ENCODE measurements around the gene ZNF783. TPM values are rescaled to one million over a fixed set of nuclear protein-coding genes. Genes with fewer than 3 reads are reported as not detected.

ZNF783 gene
- total RNA-seq, 1 experiment from 2014 or later = 9.9 TPM

GRCh38 chr7:149240637-149241036, 21.4 kb upstream of the ZNF783 start (continued):
- TF ChIP-seq, protein P1, sequence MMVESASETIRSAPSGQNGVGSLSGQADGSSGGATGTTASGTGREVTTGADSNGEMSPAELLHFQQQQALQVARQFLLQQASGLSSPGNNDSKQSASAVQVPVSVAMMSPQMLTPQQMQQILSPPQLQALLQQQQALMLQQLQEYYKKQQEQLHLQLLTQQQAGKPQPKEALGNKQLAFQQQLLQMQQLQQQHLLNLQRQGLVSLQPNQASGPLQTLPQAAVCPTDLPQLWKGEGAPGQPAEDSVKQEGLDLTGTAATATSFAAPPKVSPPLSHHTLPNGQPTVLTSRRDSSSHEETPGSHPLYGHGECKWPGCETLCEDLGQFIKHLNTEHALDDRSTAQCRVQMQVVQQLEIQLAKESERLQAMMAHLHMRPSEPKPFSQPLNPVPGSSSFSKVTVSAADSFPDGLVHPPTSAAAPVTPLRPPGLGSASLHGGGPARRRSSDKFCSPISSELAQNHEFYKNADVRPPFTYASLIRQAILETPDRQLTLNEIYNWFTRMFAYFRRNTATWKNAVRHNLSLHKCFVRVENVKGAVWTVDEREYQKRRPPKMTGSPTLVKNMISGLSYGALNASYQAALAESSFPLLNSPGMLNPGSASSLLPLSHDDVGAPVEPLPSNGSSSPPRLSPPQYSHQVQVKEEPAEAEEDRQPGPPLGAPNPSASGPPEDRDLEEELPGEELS (CRISPR knock-in tag; IDR thresholded peaks at IDR 0.05) = no peak
- TF ChIP-seq NR3C1 (CRISPR knock-in tag; conservative IDR thresholded peaks at IDR 0.05; ENCODE audit: low read depth) = no peak
- no peak for TF ChIP-seq MLX (CRISPR knock-in tag; IDR thresholded peaks at IDR 0.05)
- no peak for TF ChIP-seq TP53 (CRISPR knock-in tag; IDR thresholded peaks at IDR 0.05)

- TF ChIP-seq TP53 (CRISPR knock-in tag; IDR thresholded peaks at IDR 0.05) = no peak
- no peak for TF ChIP-seq ZBTB43 (CRISPR knock-in tag; IDR thresholded peaks at IDR 0.05)
- TF ChIP-seq USF1 (CRISPR knock-in tag; IDR thresholded peaks at IDR 0.05) = no peak
- TF ChIP-seq SP1 (CRISPR knock-in tag; conservative IDR thresholded peaks at IDR 0.05) = no peak
- TF ChIP-seq, protein P2, sequence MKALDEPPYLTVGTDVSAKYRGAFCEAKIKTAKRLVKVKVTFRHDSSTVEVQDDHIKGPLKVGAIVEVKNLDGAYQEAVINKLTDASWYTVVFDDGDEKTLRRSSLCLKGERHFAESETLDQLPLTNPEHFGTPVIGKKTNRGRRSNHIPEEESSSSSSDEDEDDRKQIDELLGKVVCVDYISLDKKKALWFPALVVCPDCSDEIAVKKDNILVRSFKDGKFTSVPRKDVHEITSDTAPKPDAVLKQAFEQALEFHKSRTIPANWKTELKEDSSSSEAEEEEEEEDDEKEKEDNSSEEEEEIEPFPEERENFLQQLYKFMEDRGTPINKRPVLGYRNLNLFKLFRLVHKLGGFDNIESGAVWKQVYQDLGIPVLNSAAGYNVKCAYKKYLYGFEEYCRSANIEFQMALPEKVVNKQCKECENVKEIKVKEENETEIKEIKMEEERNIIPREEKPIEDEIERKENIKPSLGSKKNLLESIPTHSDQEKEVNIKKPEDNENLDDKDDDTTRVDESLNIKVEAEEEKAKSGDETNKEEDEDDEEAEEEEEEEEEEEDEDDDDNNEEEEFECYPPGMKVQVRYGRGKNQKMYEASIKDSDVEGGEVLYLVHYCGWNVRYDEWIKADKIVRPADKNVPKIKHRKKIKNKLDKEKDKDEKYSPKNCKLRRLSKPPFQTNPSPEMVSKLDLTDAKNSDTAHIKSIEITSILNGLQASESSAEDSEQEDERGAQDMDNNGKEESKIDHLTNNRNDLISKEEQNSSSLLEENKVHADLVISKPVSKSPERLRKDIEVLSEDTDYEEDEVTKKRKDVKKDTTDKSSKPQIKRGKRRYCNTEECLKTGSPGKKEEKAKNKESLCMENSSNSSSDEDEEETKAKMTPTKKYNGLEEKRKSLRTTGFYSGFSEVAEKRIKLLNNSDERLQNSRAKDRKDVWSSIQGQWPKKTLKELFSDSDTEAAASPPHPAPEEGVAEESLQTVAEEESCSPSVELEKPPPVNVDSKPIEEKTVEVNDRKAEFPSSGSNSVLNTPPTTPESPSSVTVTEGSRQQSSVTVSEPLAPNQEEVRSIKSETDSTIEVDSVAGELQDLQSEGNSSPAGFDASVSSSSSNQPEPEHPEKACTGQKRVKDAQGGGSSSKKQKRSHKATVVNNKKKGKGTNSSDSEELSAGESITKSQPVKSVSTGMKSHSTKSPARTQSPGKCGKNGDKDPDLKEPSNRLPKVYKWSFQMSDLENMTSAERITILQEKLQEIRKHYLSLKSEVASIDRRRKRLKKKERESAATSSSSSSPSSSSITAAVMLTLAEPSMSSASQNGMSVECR (CRISPR knock-in tag; IDR thresholded peaks at IDR 0.05; ENCODE audit: borderline replicate concordance) = no peak
- TF ChIP-seq CBFB (CRISPR knock-in tag; IDR thresholded peaks at IDR 0.05; ENCODE audit: low read depth) = no peak
- no peak for TF ChIP-seq GRHL2 (CRISPR knock-in tag; IDR thresholded peaks at IDR 0.05; ENCODE audit: insufficient replicate concordance, severe bottlenecking)
- TF ChIP-seq, protein P3, sequence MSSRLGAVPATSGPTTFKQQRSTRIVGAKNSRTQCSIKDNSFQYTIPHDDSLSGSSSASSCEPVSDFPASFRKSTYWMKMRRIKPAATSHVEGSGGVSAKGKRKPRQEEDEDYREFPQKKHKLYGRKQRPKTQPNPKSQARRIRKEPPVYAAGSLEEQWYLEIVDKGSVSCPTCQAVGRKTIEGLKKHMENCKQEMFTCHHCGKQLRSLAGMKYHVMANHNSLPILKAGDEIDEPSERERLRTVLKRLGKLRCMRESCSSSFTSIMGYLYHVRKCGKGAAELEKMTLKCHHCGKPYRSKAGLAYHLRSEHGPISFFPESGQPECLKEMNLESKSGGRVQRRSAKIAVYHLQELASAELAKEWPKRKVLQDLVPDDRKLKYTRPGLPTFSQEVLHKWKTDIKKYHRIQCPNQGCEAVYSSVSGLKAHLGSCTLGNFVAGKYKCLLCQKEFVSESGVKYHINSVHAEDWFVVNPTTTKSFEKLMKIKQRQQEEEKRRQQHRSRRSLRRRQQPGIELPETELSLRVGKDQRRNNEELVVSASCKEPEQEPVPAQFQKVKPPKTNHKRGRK (CRISPR knock-in tag; IDR thresholded peaks at IDR 0.05; ENCODE audit: borderline replicate concordance) = no peak
- TF ChIP-seq, protein P4, sequence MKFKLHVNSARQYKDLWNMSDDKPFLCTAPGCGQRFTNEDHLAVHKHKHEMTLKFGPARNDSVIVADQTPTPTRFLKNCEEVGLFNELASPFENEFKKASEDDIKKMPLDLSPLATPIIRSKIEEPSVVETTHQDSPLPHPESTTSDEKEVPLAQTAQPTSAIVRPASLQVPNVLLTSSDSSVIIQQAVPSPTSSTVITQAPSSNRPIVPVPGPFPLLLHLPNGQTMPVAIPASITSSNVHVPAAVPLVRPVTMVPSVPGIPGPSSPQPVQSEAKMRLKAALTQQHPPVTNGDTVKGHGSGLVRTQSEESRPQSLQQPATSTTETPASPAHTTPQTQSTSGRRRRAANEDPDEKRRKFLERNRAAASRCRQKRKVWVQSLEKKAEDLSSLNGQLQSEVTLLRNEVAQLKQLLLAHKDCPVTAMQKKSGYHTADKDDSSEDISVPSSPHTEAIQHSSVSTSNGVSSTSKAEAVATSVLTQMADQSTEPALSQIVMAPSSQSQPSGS (CRISPR knock-in tag; IDR thresholded peaks at IDR 0.05; ENCODE audit: borderline replicate concordance, low read depth) = no peak
- TF ChIP-seq KAT7 (CRISPR knock-in tag; IDR thresholded peaks at IDR 0.05; ENCODE audit: borderline replicate concordance) = no peak
- no peak for TF ChIP-seq GTF2I (CRISPR knock-in tag; conservative IDR thresholded peaks at IDR 0.05)
- TF ChIP-seq FOXK1 (CRISPR knock-in tag; IDR thresholded peaks at IDR 0.05) = no peak
- no peak for TF ChIP-seq ETV6 (CRISPR knock-in tag; IDR thresholded peaks at IDR 0.05)
- TF ChIP-seq ZNF232 (CRISPR knock-in tag; IDR thresholded peaks at IDR 0.05) = no peak
- TF ChIP-seq ATF6 (CRISPR knock-in tag; IDR thresholded peaks at IDR 0.05) = no peak
- peaks cover 12% of the 10 kb centered on the region for H3K36me3 Mint-ChIP-seq
- ChIA-PET POLR2A (no interaction called here), CTCF (interaction anchor here (1.2 kb wide), 1 partner anchor 364 kb away, joined by 4 read pairs; no protein-coding TSS in a partner anchor)
- peak overlapping the region; percentile 25; the same call in 1 of the 2 replicates for H3K4me3 Mint-ChIP-seq
- peaks cover 11% of the 10 kb centered on the region for H3K4me1 Mint-ChIP-seq
- peaks cover 12% of the 10 kb centered on the region for H3K9me3 Mint-ChIP-seq
- H3K27ac Mint-ChIP-seq = no peak overlapping the region
- ATAC-seq (no peak), DNase-seq (ENCODE audit: low spot score) (no peak)
- H3K27me3 Mint-ChIP-seq (ENCODE audit: low read depth) = peaks cover 12% of the 10 kb centered on the region; the same call in 1 of the 2 replicates
Measured at GRCh38 chr7:149241696-149242095, 20.3 kb upstream of the ZNF783 start.
